ENCODE measurements around the gene MAD1L1.

MAD1L1 gene

DNA sequence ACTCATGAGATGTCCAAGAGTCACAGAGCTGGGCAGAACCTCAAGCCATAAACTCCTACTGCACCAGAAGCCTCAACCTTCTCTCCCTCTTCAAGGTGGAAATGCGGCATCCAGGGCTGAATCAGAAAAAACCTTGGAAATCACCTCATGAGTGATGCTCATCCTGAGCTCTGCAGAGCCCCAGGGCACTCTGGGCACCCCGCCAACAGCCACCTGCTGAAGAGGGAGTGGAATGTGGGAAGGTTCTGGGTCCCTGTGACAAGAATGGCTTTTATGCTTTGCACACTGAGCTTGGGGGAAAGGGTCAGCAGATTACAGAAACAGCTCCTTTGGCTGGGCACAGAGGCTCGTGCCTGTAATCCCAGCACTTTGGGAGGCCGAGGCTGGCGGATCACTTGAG, 28.1 kb upstream of the MAD1L1 start:
- H3K4me3 ChIP-seq (ENCODE audit: low read depth in 1 of 5, low read length in 5 of 5), result no peak overlapping the region

DNA sequence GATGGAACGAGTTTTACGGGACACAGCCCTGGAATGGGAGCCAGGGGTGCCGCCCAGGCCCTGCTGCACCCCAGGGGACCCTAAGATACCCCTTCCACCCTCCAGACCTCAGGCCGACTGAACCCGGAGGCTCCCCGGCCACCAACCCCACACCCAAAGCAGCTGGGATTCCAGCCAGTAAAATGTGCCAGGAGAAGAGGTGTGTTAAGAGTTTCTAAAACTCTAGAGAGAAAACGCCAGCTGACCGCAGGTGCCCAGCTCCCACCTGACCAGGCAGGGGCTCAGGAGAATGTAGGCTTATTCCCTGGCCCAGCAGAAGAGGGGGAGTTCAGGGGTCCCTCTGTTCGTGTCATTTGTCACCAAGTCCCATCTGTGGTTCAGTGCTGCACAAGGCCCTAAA, 26.7 kb upstream of the MAD1L1 start:
- H3K27me3 ChIP-seq (ENCODE audit: control insufficient read depth in 5 of 5, insufficient read depth in 4 of 5, low read length in 5 of 5), result no peaks in the 10 kb centered on the region
- H3K36me3 ChIP-seq (ENCODE audit: control insufficient read depth in 5 of 5, insufficient read depth in 5 of 5, low read length in 5 of 5), result peaks cover 0 to 74% (median 62%) of the 10 kb centered on the region in 5 donors
- no peaks in the 10 kb centered on the region for H3K9me3 ChIP-seq (ENCODE audit: control insufficient read depth in 5 of 5, low read length in 5 of 5)
- H3K27ac ChIP-seq (ENCODE audit: low read depth, low read length), result no peak overlapping the region
- H3K9ac ChIP-seq (ENCODE audit: low read length in 5 of 5), result no peak overlapping the region
- H3K4me3 ChIP-seq (ENCODE audit: low read depth in 1 of 5, low read length in 5 of 5), result no peak overlapping the region
- H3K4me1 ChIP-seq (ENCODE audit: control insufficient read depth in 5 of 5, insufficient read depth in 5 of 5, low read length in 5 of 5), result peaks cover 0 to 4% (median 0%) of the 10 kb centered on the region in 5 donors

More for the DNA sequence above, 28.1 kb upstream of the MAD1L1 start:
- Histone ChIP-seq H3K9ac (ENCODE audit: low read length in 5 of 5) (no peak overlapping the region), H3K4me1 (ENCODE audit: control insufficient read depth in 5 of 5, insufficient read depth in 5 of 5, low read length in 5 of 5) (peaks cover 0 to 4% (median 0%) of the 10 kb centered on the region in 5 donors), H3K27ac (ENCODE audit: low read depth, low read length) (no peak overlapping the region), H3K36me3 (ENCODE audit: control insufficient read depth in 5 of 5, insufficient read depth in 5 of 5, low read length in 5 of 5) (peaks cover 0 to 61% (median 52%) of the 10 kb centered on the region in 5 donors), H3K27me3 (ENCODE audit: control insufficient read depth in 5 of 5, insufficient read depth in 4 of 5, low read length in 5 of 5) (no peaks in the 10 kb centered on the region), H3K9me3 (ENCODE audit: control insufficient read depth in 5 of 5, low read length in 5 of 5) (no peaks in the 10 kb centered on the region)

DNA sequence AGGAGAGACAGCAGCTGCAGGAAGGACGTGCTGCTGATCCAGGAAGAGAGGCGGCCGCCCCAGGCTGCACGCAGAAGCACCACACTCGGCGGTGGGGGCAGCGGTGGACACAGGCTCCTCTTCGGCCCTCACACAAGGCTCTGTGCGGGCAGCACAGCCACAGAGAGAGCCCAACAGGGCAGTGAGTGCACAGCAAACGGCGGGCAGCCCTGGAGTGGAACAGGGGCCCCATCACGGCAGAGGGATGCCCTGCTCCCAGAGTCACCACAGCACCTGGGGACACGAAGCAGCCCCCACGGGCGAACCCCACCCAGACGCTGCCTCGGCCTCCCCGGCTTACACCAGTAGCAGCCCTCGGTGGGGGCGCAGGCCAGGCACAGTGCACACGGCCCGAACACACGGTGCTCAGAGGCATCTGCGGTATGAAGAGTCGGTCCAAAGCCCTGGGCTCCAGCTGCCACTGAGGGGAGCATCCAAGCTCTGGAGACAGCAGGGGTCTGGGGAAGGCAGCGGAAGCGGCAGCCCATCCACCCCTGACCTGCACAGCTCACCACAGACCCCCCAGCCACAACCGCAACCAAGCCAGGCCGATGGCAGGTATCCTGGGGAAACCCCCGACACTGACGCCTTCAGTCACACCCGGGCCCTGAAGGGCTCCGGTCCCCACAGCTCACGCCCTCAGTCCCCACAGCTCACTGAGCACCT, 26.1 kb upstream of the MAD1L1 start:
- no peak overlapping the region for H3K4me3 ChIP-seq (ENCODE audit: low read depth in 1 of 5, low read length in 5 of 5)
- no peak overlapping the region for H3K9ac ChIP-seq (ENCODE audit: low read length in 5 of 5)
- H3K9me3 ChIP-seq (ENCODE audit: control insufficient read depth in 5 of 5, low read length in 5 of 5), result no peaks in the 10 kb centered on the region
- peaks cover 0 to 74% (median 65%) of the 10 kb centered on the region in 5 donors for H3K36me3 ChIP-seq (ENCODE audit: control insufficient read depth in 5 of 5, insufficient read depth in 5 of 5, low read length in 5 of 5)
- H3K4me1 ChIP-seq (ENCODE audit: control insufficient read depth in 5 of 5, insufficient read depth in 5 of 5, low read length in 5 of 5), result peaks cover 0 to 4% (median 0%) of the 10 kb centered on the region in 5 donors
- H3K27ac ChIP-seq (ENCODE audit: low read depth, low read length), result no peak overlapping the region
- H3K27me3 ChIP-seq (ENCODE audit: control insufficient read depth in 5 of 5, insufficient read depth in 4 of 5, low read length in 5 of 5), result no peaks in the 10 kb centered on the region

DNA sequence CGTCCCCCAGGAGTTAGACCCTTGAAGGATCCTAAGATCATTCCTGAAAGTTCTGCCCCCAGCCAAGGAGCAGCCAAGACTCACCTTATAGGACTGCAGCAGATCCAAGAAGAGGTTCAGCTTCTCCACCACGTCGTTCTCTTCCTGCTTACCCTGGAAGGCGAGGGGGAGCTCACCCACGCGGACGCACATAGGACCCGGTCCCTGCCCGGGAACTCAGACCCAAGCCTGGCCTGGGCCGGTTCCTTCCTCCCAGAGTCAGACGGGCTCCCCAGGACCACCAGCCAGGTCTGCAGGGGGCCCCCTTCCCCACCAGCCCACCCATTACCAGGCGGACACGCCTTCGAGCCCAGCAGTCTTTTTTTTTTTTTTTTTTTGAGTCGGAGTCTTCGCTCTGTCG, 24.9 kb upstream of the MAD1L1 start:
- H3K36me3 ChIP-seq (ENCODE audit: control insufficient read depth in 5 of 5, insufficient read depth in 5 of 5, low read length in 5 of 5), result peaks cover 0 to 73% (median 66%) of the 10 kb centered on the region in 5 donors
- H3K27me3 ChIP-seq (ENCODE audit: control insufficient read depth in 5 of 5, insufficient read depth in 4 of 5, low read length in 5 of 5), result no peaks in the 10 kb centered on the region
- no peaks in the 10 kb centered on the region for H3K9me3 ChIP-seq (ENCODE audit: control insufficient read depth in 5 of 5, low read length in 5 of 5)
- peaks cover 0 to 4% (median 0%) of the 10 kb centered on the region in 5 donors for H3K4me1 ChIP-seq (ENCODE audit: control insufficient read depth in 5 of 5, insufficient read depth in 5 of 5, low read length in 5 of 5)
- no peak overlapping the region for H3K27ac ChIP-seq (ENCODE audit: low read depth, low read length)
- no peak overlapping the region for H3K4me3 ChIP-seq (ENCODE audit: low read depth in 1 of 5, low read length in 5 of 5)
- no peak overlapping the region for H3K9ac ChIP-seq (ENCODE audit: low read length in 5 of 5)

DNA sequence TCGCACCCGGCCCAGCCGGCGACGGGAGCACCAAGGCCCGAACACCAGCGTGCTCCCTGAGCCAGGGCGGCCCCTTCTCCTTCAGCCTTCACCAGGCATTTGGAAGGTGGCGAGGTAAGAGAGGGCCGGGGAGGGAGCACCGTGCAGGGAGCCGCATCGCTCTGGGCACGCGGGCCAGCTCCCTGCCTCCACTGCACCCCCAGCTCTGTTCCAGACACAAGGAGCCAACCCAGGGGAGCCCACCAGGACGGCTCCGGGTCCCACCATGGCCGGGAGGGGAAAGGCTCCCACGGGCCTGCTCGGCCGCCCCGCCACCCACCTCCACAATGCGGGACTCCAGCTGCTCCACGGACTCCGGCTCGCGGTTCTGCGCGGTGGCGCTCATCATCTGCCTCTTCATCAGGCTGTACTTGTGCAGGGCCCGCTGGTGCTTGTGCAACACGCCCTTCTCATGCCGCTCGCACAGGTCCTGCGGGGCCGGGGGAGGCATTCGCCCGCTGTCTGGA, 24.4 kb upstream of the MAD1L1 start:
- no peaks in the 10 kb centered on the region for H3K9me3 ChIP-seq (ENCODE audit: control insufficient read depth in 5 of 5, low read length in 5 of 5)
- no peaks in the 10 kb centered on the region for H3K27me3 ChIP-seq (ENCODE audit: control insufficient read depth in 5 of 5, insufficient read depth in 4 of 5, low read length in 5 of 5)
- H3K4me3 ChIP-seq (ENCODE audit: low read depth in 1 of 5, low read length in 5 of 5), result no peak overlapping the region
- H3K36me3 ChIP-seq (ENCODE audit: control insufficient read depth in 5 of 5, insufficient read depth in 5 of 5, low read length in 5 of 5), result peaks cover 0 to 69% (median 61%) of the 10 kb centered on the region in 5 donors
- peaks cover 0 to 4% (median 0%) of the 10 kb centered on the region in 5 donors for H3K4me1 ChIP-seq (ENCODE audit: control insufficient read depth in 5 of 5, insufficient read depth in 5 of 5, low read length in 5 of 5)
- H3K9ac ChIP-seq (ENCODE audit: low read length in 5 of 5), result no peak overlapping the region
- H3K27ac ChIP-seq (ENCODE audit: low read depth, low read length), result no peak overlapping the region

DNA sequence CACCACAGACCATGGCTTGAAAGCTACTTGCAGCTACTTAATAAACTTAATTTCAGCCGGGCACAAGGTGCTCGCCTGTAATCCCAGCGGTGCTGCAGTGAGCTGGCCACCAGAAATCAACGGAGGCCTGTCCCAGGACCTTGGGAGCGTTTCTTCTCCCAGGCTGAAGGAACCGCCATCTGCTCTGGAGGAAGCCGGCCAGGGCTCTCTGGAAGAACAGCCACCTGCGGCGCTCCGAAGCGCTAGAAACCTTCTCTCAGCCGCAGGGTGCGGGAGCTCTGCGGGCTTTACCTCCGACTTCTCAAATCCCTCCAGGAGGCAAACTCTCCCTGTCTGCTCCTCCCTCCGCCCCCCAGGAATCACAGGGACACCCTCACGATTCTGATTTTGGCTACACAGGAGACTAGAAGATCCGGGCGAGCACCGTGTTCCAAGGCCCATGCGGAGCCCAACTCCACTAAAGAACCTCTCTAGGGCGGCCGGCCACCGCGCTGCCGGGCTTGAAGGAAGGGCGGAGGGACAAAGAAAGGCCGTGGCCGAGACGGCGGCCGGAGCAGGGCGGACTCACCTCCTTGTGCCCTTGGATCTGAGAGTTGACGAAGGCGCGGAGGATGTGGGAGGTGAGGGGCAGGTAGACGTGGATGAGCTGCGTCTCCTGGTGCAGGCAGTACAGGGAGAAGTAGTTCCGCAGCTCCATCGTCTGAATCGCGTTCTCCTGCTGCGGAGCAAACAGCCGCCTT, 23.7 kb upstream of the MAD1L1 start:
- Histone ChIP-seq H3K36me3 (ENCODE audit: control insufficient read depth in 5 of 5, insufficient read depth in 5 of 5, low read length in 5 of 5) (peaks cover 0 to 64% (median 60%) of the 10 kb centered on the region in 5 donors), H3K27me3 (ENCODE audit: control insufficient read depth in 5 of 5, insufficient read depth in 4 of 5, low read length in 5 of 5) (no peaks in the 10 kb centered on the region), H3K4me3 (ENCODE audit: low read depth in 1 of 5, low read length in 5 of 5) (no peak overlapping the region), H3K4me1 (ENCODE audit: control insufficient read depth in 5 of 5, insufficient read depth in 5 of 5, low read length in 5 of 5) (peaks cover 0 to 2% (median 0%) of the 10 kb centered on the region in 5 donors), H3K9me3 (ENCODE audit: control insufficient read depth in 5 of 5, low read length in 5 of 5) (no peaks in the 10 kb centered on the region), H3K27ac (ENCODE audit: low read depth, low read length) (no peak overlapping the region), H3K9ac (ENCODE audit: low read length in 5 of 5) (no peak overlapping the region)

DNA sequence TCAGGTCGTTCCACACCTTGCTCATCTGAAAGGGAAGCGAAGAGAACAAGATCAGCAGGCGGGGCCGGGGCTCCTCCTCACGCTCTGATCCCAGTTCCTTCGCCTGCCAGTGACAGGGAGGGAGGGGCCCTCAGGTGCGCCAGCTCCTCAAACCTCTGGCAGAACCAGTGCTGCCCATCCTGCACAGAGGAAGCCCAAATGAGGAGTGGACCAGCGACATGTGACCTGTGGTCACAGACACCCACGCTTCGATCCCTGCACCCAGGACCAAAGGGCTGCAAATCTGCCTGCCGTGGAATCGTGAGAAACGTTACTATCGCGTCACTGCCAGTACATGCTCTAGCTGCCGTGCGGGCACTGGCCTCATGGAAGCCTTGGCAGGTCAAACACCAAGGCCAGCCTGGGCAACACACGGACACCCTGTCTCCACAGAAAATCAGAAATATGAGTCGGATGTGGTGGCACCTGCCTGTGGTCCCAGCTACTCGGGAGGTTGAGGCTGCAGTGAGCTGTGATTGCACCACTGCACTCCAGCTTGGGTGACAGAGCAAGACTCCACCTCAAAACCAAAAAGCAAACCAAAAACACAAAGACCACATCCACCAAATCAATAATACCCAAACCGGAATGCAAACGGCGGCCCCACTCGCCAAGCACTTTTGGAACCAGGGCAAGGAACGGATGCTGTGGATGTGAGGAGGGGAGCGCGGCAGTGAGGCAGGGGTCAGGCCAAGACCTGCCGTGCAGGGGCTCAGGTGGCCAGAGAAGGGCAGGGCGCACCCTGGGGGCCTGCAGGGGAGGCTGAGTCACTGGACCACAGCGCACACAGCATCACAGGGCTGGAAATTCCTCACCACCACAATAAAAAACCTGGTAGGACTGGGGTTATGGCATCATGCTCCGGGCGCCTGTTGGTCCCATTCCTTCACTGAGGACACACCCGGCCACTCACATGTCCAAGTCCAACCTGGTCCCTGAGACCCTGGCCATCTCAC, 22.7 kb upstream of the MAD1L1 start:
- no peaks in the 10 kb centered on the region for H3K9me3 ChIP-seq (ENCODE audit: control insufficient read depth in 5 of 5, low read length in 5 of 5)
- H3K4me3 ChIP-seq (ENCODE audit: low read depth in 1 of 5, low read length in 5 of 5), result no peak overlapping the region
- peaks cover 0 to 64% (median 55%) of the 10 kb centered on the region in 5 donors for H3K36me3 ChIP-seq (ENCODE audit: control insufficient read depth in 5 of 5, insufficient read depth in 5 of 5, low read length in 5 of 5)
- no peak overlapping the region for H3K27ac ChIP-seq (ENCODE audit: low read depth, low read length)
- no peaks in the 10 kb centered on the region for H3K4me1 ChIP-seq (ENCODE audit: control insufficient read depth in 5 of 5, insufficient read depth in 5 of 5, low read length in 5 of 5)
- H3K9ac ChIP-seq (ENCODE audit: low read length in 5 of 5), result no peak overlapping the region
- H3K27me3 ChIP-seq (ENCODE audit: control insufficient read depth in 5 of 5, insufficient read depth in 4 of 5, low read length in 5 of 5), result no peaks in the 10 kb centered on the region

DNA sequence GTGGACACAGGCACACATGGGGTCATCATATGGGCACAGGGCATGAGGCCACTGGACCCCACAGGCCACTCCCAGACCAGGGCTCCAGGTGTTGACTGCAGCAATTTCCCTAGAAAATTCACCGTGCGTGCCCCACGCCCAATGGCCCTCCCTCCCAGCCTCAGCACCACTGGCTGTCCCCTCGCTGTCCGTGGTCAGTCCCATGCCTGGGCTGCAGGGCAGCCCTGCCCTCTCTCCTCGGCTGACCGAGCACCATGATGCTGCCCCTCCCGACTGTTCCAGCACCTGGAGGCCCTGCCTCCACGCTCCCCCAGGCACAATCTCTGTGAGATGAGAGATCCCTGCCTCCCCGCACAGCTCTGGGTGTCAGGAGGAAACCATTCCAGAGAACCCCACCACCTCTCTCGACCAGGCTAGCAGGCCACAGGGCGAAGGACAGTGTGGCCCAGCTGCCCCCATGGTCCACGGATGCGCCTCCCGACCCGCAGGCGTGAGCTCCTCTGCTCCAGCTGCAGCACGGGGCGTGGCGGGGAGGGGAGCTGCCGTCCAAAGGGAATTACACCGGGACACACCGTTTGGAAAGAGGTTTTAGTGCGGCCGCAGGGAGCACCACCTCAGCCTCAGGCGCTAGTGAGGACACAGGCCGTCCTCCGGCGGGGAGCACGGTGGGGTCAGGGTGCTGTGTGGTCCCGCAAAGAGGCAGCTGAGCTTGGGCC, 21.8 kb upstream of the MAD1L1 start:
- Histone ChIP-seq H3K36me3 (ENCODE audit: control insufficient read depth in 5 of 5, insufficient read depth in 5 of 5, low read length in 5 of 5) (peaks cover 0 to 62% (median 53%) of the 10 kb centered on the region in 5 donors), H3K4me1 (ENCODE audit: control insufficient read depth in 5 of 5, insufficient read depth in 5 of 5, low read length in 5 of 5) (peaks cover under 1 to 5% (median 2%) of the 10 kb centered on the region in 5 donors)

More for the DNA sequence above, 21.8 kb upstream of the MAD1L1 start:
- no peaks in the 10 kb centered on the region for H3K9me3 ChIP-seq (ENCODE audit: control insufficient read depth in 5 of 5, low read length in 5 of 5)
- no peak overlapping the region for H3K9ac ChIP-seq (ENCODE audit: low read length in 5 of 5)
- no peak overlapping the region for H3K4me3 ChIP-seq (ENCODE audit: low read depth in 1 of 5, low read length in 5 of 5)
- no peak overlapping the region for H3K27ac ChIP-seq (ENCODE audit: low read depth, low read length)
- H3K27me3 ChIP-seq (ENCODE audit: control insufficient read depth in 5 of 5, insufficient read depth in 4 of 5, low read length in 5 of 5), result no peaks in the 10 kb centered on the region

Data from subcutaneous abdominal adipose tissue (tissue), 5 donors.